ENCODE measurements around the gene SLC6A16.

The SLC6A16 gene

DNA sequence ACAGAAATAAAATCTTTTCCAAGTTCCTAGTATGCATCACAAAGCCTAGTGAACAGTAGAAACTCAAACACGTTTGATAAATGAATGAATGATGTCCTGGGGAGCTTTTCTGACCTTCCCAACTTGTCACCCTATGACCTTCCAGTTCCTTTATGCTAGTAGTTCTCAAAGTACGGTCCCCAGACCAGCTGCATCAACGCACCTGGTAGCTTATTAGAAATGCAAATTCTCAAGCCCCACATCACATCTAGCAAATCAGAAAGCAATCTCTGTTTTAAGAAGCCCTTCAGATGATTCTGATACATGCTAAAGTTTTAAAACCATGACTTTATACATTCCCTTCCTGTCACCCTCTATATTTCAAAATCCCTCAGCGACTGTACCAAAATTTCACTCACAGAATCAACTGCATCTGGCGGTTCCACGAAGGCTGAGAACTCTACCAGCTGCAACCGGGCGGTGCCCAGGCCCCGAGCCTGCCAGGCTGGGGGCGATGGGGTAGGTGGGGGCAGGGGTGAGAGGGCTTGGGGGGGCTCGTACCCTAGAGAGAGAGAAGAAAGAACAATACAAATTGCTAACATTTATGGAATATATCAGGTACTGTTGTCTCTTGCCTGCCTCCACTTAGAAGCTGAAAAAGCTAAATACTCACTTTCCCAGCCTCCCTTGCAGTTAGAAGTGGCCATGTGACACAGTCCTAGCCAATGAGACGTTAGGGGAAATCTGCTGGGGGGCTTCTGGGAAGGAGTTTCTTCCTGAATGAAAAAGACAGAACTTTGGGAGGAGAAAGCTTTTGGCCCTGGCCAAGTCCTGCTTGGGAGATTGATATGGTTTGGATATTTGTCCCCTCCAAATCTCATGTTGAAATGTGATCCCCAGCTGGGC lies 23.6 kb upstream of the SLC6A16 start:
- in situ Hi-C loops (cut with HindIII; ENCODE audit: low pct_ligation_motif_present, low pct_unique_long_range_greater_than_20kb, low sequenced_read_pairs), result no loop called here
- no peak for DNase-seq

- in situ Hi-C loops (cut with HindIII; ENCODE audit: low pct_ligation_motif_present, low pct_unique_long_range_greater_than_20kb, low sequenced_read_pairs), result no loop called here
- DNase-seq, result peak; percentile 52
Observed at GRCh38 chr19:49347835-49348234, 22.8 kb upstream of the SLC6A16 start.

GRCh38 chr19:49347191-49347590 lies 22.2 kb upstream of the SLC6A16 start:
- no peak for DNase-seq
- in situ Hi-C loops (cut with HindIII; ENCODE audit: low pct_ligation_motif_present, low pct_unique_long_range_greater_than_20kb, low sequenced_read_pairs), result no loop called here

- no peak for DNase-seq
Observed at GRCh38 chr19:49344505-49345423, 19.8 kb upstream of the SLC6A16 start.

DNA sequence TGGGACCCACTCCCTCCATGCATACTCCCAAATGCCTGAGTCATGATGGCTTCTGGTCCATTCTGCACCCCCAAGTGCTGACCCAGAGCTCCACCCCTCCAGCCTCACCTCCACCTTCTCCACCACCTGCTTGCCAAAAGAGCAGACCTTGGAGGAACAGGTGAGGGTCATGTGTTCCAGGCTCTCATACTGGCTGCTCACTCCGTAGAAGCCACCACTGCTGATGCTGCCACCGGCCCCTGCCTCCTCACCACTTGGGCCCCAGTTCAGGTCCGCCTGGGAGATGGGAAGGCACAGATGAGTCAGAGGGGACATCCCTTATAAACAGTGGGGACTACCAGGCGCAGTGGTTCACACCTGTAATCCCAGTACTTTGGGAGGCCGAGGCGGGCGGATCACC lies 18.1 kb upstream of the SLC6A16 start:
- in situ Hi-C loops (cut with HindIII; ENCODE audit: low pct_ligation_motif_present, low pct_unique_long_range_greater_than_20kb, low sequenced_read_pairs), result no loop called here
- DNase-seq, result no peak

More at GRCh38 chr19:49344505-49345423, 19.8 kb upstream of the SLC6A16 start:
- in situ Hi-C loops (cut with HindIII; ENCODE audit: low pct_ligation_motif_present, low pct_unique_long_range_greater_than_20kb, low sequenced_read_pairs), result no loop called here

- in situ Hi-C loops (cut with HindIII; ENCODE audit: low pct_ligation_motif_present, low pct_unique_long_range_greater_than_20kb, low sequenced_read_pairs), result no loop called here
- no peak for DNase-seq
Observed at GRCh38 chr19:49342291-49342721, 17.3 kb upstream of the SLC6A16 start.

DNA sequence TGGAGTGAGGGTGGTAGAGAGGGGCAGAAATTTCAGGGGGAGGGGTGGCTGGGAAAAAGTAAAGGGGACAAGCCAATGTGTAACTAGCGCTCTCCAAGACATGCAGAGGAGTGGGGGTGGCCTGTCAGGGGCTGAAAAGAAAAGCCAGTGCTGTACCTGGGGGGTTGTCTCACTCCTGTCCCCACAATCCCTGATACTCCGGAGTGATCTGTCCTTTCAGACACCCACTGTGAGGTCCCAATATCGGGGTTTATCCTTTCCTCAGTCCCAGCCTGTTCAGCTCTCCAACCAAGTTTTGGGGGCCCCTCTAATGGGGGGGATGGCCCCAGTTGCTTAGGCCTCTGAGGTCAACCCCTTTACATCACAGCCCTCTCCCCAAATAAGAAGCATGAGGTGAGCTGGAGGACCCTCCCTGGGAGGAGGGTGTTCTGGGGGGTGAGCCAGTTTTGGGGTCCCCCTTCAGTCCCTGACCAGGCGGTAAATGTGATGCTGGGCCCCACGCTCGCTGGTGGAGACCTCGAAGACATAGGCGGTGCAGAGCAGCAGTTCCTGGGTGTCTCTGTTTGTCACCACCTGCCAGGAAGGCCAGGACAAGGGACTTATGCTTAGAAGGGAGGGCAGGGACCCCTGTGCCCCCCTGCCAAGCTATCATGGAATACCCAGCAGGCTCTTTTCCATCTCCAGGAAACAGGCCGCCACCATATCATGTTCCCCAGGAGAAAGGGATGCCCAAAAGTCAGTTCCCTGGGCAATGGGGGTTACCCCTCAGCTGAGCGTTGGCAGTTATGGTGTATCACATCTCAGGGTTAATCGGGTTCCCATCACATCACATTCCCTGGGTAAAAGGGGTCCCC lies 16.1 kb upstream of the SLC6A16 start:
- DNase-seq, result no peak
- in situ Hi-C loops (cut with HindIII; ENCODE audit: low pct_ligation_motif_present, low pct_unique_long_range_greater_than_20kb, low sequenced_read_pairs), result no loop called here

GRCh38 chr19:49340069-49340864 lies 15.3 kb upstream of the SLC6A16 start:
- DNase-seq, result no peak
- in situ Hi-C loops (cut with HindIII; ENCODE audit: low pct_ligation_motif_present, low pct_unique_long_range_greater_than_20kb, low sequenced_read_pairs), result no loop called here

DNA sequence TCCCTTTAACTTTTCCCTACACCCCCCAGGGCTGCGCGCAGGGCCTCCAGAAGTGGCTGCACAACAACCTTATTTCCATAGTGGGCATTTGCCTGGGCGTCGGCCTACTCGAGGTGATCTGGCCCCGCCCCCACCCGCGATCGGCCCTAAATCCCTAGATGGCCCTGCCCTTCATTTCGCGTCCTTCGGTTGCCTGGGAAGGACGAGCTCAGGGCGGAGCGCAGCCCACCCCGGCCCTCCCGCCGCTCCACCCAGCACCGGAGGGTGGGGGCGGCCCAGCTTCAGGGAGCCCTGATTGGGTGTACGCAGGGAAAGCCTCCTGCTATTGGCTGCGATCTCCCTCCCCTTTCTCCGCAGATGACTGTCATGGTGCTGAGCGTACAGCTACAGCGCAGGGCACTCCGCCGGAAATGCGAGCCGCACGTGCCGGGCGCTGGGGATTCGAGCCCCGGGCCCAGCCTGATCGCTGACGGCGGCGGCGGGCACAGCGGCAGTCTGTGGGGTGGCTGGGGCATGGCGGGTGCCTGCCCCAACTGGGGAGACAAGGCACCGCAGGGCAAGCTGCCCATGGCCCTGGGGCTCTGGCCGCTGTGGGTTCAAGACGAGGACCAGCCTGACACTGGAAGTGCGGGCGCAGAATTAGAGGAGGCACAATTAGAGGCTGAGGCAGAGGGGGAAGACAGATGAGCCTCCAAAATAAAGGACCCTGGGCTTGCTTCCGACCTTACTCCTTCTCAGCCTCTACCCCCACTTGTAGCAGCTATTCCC lies 14.5 kb upstream of the SLC6A16 start:
- DNase-seq, result peak; percentile 73
- in situ Hi-C loops (cut with HindIII; ENCODE audit: low pct_ligation_motif_present, low pct_unique_long_range_greater_than_20kb, low sequenced_read_pairs), result no loop called here

DNA sequence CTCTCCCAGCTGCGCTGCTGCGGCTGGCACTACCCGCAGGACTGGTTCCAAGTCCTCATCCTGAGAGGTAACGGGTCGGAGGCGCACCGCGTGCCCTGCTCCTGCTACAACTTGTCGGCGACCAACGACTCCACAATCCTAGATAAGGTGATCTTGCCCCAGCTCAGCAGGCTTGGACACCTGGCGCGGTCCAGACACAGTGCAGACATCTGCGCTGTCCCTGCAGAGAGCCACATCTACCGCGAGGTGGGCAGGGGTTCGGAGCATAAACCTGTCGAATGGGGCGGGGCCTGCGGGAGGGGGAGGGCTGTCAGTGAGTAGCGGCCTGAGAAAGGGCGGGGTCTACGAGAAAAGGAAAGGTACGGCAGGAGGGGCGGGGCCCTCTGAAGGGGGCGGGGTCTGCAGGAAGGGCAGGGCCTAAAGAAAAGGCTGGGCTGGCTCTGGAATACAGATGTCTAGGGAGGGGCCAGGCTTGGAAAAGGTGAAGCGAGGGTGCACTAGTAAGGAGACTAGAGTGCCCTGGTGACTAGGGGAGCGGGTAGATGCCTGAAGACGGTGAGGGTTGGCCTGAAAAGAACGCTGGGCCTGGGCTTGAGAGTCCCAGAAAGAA lies 13.8 kb upstream of the SLC6A16 start:
- no peak for DNase-seq
- in situ Hi-C loops (cut with HindIII; ENCODE audit: low pct_ligation_motif_present, low pct_unique_long_range_greater_than_20kb, low sequenced_read_pairs), result no loop called here

DNA sequence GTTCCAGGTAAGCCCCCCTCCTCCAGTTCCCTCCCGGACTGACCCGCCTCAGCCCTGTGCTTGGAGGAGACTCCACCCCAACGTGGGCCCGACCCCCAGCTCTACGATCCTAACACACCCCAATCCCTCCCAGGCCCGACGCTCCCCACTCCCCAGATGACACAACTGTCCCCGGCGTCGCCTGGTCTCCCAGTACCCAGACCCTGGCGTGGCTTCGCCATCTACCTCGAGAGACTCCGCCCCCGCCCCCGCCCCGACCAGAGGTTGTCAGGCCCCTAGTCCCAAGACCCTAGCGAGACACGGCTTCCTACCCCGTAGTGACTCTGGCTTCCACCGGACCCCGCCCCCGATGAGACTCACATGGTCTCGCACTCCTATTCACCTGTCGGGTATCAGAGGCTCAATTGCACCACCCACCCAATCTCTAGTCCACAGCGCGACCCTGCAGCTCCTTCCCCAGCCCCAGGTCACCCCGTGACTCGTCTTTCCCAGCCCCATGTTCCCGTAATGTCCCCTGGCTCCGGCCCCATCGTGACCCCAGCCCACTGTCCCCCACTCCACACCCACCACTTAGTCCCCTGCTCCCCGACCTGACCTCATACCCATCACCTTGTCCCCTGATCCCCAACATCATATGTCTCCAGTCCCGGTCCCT lies 13.2 kb upstream of the SLC6A16 start:
- in situ Hi-C loops (cut with HindIII; ENCODE audit: low pct_ligation_motif_present, low pct_unique_long_range_greater_than_20kb, low sequenced_read_pairs), result no loop called here
- DNase-seq, result no peak

- no peak for DNase-seq
- in situ Hi-C loops (cut with HindIII; ENCODE audit: low pct_ligation_motif_present, low pct_unique_long_range_greater_than_20kb, low sequenced_read_pairs), result no loop called here
Observed at GRCh38 chr19:49337267-49338022, 12.5 kb upstream of the SLC6A16 start.

GRCh38 chr19:49336482-49337266 lies 11.7 kb upstream of the SLC6A16 start:
- no peak for DNase-seq
- in situ Hi-C loops (cut with HindIII; ENCODE audit: low pct_ligation_motif_present, low pct_unique_long_range_greater_than_20kb, low sequenced_read_pairs), result no loop called here

GRCh38 chr19:49335784-49336481 lies 10.9 kb upstream of the SLC6A16 start:
- DNase-seq, result no peak
- in situ Hi-C loops (cut with HindIII; ENCODE audit: low pct_ligation_motif_present, low pct_unique_long_range_greater_than_20kb, low sequenced_read_pairs), result no loop called here
